Measurements from ENCODE around the gene ATXN7L1. TPM values are rescaled to one million over a fixed set of nuclear protein-coding genes. Genes with fewer than 3 reads are reported as not detected.

The ATXN7L1 gene
- total RNA-seq, 1 experiment from 2014 or later: 24.3 TPM

DNA sequence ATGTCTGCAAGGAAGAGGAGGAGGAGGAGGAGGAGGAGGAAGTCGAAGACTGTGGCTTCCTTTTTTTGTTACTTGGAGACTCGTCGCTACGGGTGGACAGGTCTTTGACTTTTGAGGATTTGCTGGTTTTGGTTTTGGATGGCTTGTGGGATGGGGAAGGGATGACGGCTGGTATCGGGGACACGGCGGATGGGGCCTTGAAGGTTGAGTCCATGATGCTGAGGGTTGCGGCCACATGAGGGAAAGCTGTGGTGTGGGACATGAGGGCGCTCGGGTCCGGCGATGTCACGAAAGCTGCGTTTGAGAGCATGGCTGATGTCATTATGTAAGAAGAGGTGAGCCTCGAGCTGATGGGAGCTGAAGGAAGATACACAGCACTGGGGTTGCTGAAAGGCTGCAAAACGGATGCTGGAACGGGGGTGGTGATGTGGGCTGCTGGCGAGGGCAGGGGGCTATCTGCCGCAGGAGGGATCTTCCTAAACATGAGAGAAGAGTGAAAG is 262.0 kb downstream of the ATXN7L1 start:
- H2BK12ac ChIP-seq (ENCODE audit: insufficient read length, low read depth, low read length): no peak overlapping the region
- H3K4ac ChIP-seq (ENCODE audit: low read depth, low read length): no peak overlapping the region
- H2BK5ac ChIP-seq (ENCODE audit: insufficient read length, low read length): no peak overlapping the region
- H3K27ac ChIP-seq (ENCODE audit: insufficient read length, low read depth, low read length): no peak overlapping the region
- H3K23me2 ChIP-seq (ENCODE audit: insufficient read length, low read depth, low read length, poor library complexity, severe bottlenecking): no peaks in the 10 kb centered on the region
- no peaks in the 10 kb centered on the region for H3K27me3 Mint-ChIP-seq (ENCODE audit: low read depth)
- no peaks in the 10 kb centered on the region for H3K9me3 ChIP-seq (ENCODE audit: control insufficient read depth, low read depth, low read length)
- no peak overlapping the region for H3K23ac ChIP-seq (ENCODE audit: insufficient read length, low read depth, low read length)
- no peak overlapping the region for H3K18ac ChIP-seq (ENCODE audit: insufficient read length, low read depth, low read length)
- no peak overlapping the region for H2BK15ac ChIP-seq (ENCODE audit: low read depth, low read length)
- no peaks in the 10 kb centered on the region for H3K9me3 Mint-ChIP-seq
- H2BK20ac ChIP-seq (ENCODE audit: low read depth, low read length, poor library complexity, severe bottlenecking): no peak overlapping the region
- H4K91ac ChIP-seq (ENCODE audit: insufficient read length, low read depth, low read length): no peak overlapping the region
- TF ChIP-seq, protein P1, sequence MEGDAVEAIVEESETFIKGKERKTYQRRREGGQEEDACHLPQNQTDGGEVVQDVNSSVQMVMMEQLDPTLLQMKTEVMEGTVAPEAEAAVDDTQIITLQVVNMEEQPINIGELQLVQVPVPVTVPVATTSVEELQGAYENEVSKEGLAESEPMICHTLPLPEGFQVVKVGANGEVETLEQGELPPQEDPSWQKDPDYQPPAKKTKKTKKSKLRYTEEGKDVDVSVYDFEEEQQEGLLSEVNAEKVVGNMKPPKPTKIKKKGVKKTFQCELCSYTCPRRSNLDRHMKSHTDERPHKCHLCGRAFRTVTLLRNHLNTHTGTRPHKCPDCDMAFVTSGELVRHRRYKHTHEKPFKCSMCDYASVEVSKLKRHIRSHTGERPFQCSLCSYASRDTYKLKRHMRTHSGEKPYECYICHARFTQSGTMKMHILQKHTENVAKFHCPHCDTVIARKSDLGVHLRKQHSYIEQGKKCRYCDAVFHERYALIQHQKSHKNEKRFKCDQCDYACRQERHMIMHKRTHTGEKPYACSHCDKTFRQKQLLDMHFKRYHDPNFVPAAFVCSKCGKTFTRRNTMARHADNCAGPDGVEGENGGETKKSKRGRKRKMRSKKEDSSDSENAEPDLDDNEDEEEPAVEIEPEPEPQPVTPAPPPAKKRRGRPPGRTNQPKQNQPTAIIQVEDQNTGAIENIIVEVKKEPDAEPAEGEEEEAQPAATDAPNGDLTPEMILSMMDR (conservative IDR thresholded peaks at IDR 0.05): no peak
- H3T11ph ChIP-seq (ENCODE audit: low read length): no peak overlapping the region
- H3K4me2 ChIP-seq (ENCODE audit: insufficient read depth, insufficient read length, low read length): no peak overlapping the region
- H4K20me1 ChIP-seq (ENCODE audit: control insufficient read depth, insufficient read depth, insufficient read length): no peaks in the 10 kb centered on the region
- WGBS (ENCODE audit: extremely low coverage, insufficient read length, low lambda C conversion rate): no CpG with 5 or more reads among the region's 20 CpGs
- H2BK120ac ChIP-seq (ENCODE audit: low read depth, low read length, poor library complexity, severe bottlenecking): no peak overlapping the region
- no peak overlapping the region for H3K56ac ChIP-seq (ENCODE audit: insufficient read length, low read depth, low read length)
- DNase-seq: no peak
- no peak overlapping the region for H2AFZ ChIP-seq (ENCODE audit: low read length)
- no peak overlapping the region for H4K8ac ChIP-seq (replicated peaks; ENCODE audit: insufficient read length, low read depth, low read length)
- H3K4me1 Mint-ChIP-seq: peaks cover 4 to 18% of the 10 kb centered on the region in 2 experiments
- H3K14ac ChIP-seq (ENCODE audit: insufficient read depth, low read length): no peak overlapping the region
- H3K4me3 Mint-ChIP-seq: no peak overlapping the region
- no peaks in the 10 kb centered on the region for H3K79me1 ChIP-seq (ENCODE audit: insufficient read depth, low read depth, low read length, poor library complexity, severe bottlenecking)
- no peaks in the 10 kb centered on the region for H3K27me3 ChIP-seq (ENCODE audit: insufficient read depth, low read length)
- H3K4me1 ChIP-seq (ENCODE audit: insufficient read depth, low read length): no peaks in the 10 kb centered on the region
- peaks cover 15 to 40% (median 39%) of the 10 kb centered on the region in 3 experiments for H3K36me3 Mint-ChIP-seq (ENCODE audit: insufficient read depth in 1 of 3, low read depth in 3 of 3)
- H2AK5ac ChIP-seq (ENCODE audit: insufficient read length, low read length): no peak overlapping the region
- no peak overlapping the region for H4K5ac ChIP-seq (ENCODE audit: insufficient read length, low read depth, low read length)
- H3K27ac Mint-ChIP-seq: peak overlapping the region; percentile 13 to 59 (median 55); a peak in 3 of 7 replicates
- H3K9ac ChIP-seq (ENCODE audit: extremely low read depth, insufficient read length, low read length): no peak overlapping the region
- H3K79me2 ChIP-seq (ENCODE audit: insufficient read depth, low read length): no peaks in the 10 kb centered on the region
